ENCODE results near the gene ADGRG3.

Gene ADGRG3

GRCh38 chr16:57627184-57627871 lies 40.8 kb upstream of the ADGRG3 start:
- H3K4me3 ChIP-seq (ENCODE audit: low read length), result no peak overlapping the region
- DNase-seq (ENCODE audit: low read depth), result peak; percentile 74
- peak; percentile 59 for TF ChIP-seq CTCF (conservative IDR thresholded peaks at IDR 0.05; ENCODE audit: low read depth, low read length)

DNA sequence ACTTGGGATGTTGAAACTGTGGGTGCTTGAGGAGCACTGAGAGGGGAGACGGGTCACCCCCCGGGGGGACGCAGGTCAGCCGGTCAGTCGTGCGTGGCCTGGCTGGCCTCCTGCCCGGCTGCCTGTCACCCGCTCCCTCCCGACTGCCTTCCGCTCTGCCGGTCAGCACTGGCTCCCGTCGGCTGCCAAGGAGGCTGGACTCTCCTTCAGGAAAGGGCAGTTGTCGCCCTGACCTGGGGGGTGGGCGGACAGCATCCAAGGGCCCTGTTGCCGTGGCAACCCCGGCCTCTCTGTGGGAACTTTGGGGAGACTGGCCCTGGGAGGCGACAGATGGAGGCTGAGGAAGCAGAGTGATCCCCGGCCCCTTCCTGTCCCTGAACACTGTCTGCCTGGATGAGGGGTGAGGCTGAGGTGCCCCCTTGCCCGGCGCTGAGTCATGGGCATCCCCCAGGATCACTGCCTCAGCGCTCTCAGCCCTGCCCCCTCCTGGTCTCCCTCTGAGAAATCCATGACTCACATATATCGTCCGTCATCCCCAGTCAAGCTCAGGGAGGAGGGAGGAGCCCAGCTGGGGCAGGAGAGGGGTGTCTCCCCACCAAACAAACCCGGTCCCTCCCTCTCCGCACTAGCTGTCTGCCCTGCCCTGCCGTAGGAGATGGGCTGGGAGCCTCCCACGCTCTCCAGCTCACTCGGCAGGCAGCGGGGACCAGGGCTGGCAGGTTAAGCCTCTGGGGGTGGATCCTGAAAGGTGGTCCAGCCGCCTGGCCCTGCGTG lies 39.9 kb upstream of the ADGRG3 start, which contains the start of gene ADGRG1:
ADGRG1 (plus strand) TSS at position 623 of the 774 bp plus-strand sequence. CDS start 21,658 bp downstream, outside the sequence.
- peak within 1 kb of the TSS; percentile 38 for H3K4me3 ChIP-seq (ENCODE audit: low read length)
- peak; percentile 31 for TF ChIP-seq CTCF (conservative IDR thresholded peaks at IDR 0.05; ENCODE audit: low read depth, low read length)
- peak; percentile 87 for DNase-seq (ENCODE audit: low read depth)

GRCh38 chr16:57628783-57629293 lies 39.3 kb upstream of the ADGRG3 start:
- DNase-seq (ENCODE audit: low read depth), result no peak
- peak overlapping the region; percentile 38 for H3K4me3 ChIP-seq (ENCODE audit: low read length)
- TF ChIP-seq CTCF (conservative IDR thresholded peaks at IDR 0.05; ENCODE audit: low read depth, low read length), result no peak

GRCh38 chr16:57629516-57630406 lies 38.3 kb upstream of the ADGRG3 start:
- no peak overlapping the region for H3K4me3 ChIP-seq (ENCODE audit: low read length)
- TF ChIP-seq CTCF (conservative IDR thresholded peaks at IDR 0.05; ENCODE audit: low read depth, low read length), result no peak
- no peak for DNase-seq (ENCODE audit: low read depth)

- H3K4me3 ChIP-seq (ENCODE audit: low read length), result no peak overlapping the region
- TF ChIP-seq CTCF (conservative IDR thresholded peaks at IDR 0.05; ENCODE audit: low read depth, low read length), result no peak
- no peak for DNase-seq (ENCODE audit: low read depth)
These were observed 37.7 kb upstream of the ADGRG3 start for GRCh38 chr16:57630407-57630797.

DNA sequence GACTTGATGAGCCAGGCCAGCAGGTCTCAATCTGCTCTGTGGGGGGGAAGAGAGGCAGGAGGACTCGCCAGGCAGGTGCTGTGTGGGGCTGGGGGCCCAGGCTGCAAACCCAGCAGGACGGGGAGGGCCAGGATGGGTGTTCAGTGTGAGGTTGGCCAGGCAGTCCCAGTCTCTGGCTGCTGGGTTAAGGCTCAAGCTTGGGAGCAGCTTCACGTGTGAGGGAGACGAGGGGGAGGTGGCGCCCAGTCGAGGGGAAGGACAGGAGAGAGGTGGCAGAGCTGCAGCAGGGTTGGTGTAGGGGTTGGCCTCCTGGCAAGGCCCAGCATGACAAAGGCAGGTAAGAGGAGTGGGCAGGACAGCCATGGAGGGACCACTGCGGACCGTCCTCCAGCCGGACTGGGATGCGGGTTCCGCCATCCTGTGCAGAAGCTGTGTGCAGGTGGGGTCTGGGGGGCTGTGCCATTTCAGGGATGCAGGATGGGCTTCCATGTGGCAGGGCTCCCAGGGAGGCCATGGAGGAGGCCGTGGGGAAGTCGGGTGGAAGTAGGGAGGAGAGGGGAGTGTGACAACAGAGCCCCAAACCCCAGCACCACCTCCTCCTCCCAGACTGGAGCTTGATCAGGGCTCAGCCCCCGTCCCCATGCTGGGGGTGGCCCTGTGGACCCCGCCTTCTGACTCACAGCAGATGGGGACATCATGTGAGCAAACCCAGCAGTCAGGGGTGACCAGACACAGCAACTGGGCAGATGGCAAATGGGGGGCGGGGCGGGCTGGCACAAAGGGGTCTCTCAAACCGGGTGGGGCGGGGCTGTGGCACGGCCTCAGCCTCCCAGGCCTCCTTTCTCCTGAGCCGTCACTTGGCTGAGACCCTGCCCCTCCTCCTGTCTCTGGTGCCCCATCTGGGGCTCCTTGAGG lies 36.9 kb upstream of the ADGRG3 start:
- H3K4me3 ChIP-seq (ENCODE audit: low read length), result no peak overlapping the region
- DNase-seq (ENCODE audit: low read depth), result no peak
- no peak for TF ChIP-seq CTCF (conservative IDR thresholded peaks at IDR 0.05; ENCODE audit: low read depth, low read length)
